HepG2 (cell line): ENCODE measurements around the gene TULP3. TPM values are rescaled to one million over a fixed set of nuclear protein-coding genes. Genes with fewer than 3 reads are reported as not detected.

Experiments used
- CBX2 ChIP-seq, 2 experiments: fragments of 200-600 bp in 1 of 2; sonication (generic); formaldehyde crosslinking in 1 of 2; IDR thresholded peaks; 2 replicates each; pipeline versions ENCODE4 v1.7.0 to v1.8.1; 2018 to 2022; ENCODE audit warnings: low read depth in 2 of 2, low read length in 1 of 2, mild to moderate bottlenecking in 1 of 2, missing genetic modification reagents in 1 of 2
- CREB1 ChIP-seq, 2 experiments: fragments of 450-650 bp in 1 of 2; IDR thresholded peaks; 2 replicates each; pipeline ENCODE4 v1.6.1; 2016 to 2017; ENCODE audit warnings: control low read depth in 1 of 2, mild to moderate bottlenecking in 1 of 2, missing compliant biosample characterization in 1 of 2, missing genetic modification characterization in 1 of 2
- CTCF ChIP-seq: sonication (generic); formaldehyde crosslinking; IDR thresholded peaks from 2 replicates; pipeline ENCODE4 v1.5.0; 2020; ENCODE audit warnings: mild to moderate bottlenecking, missing genetic modification reagents, moderate library complexity
- ESRRA ChIP-seq: sonication (generic); formaldehyde crosslinking; IDR thresholded peaks from 2 replicates; pipeline ENCODE4 v1.5.1; 2020; ENCODE audit warnings: mild to moderate bottlenecking, low read depth, missing genetic modification reagents
- FOSL1 ChIP-seq: sonication (generic); formaldehyde crosslinking; IDR thresholded peaks from 2 replicates; pipeline ENCODE4 v1.9.0; 2021; ENCODE audit warnings: missing genetic modification reagents, borderline replicate concordance
- LBX2 ChIP-seq: sonication (generic); formaldehyde crosslinking; IDR thresholded peaks from 2 replicates; pipeline ENCODE4 v1.5.0; 2020; ENCODE audit warnings: missing genetic modification reagents, mild to moderate bottlenecking, borderline replicate concordance
- NFRKB ChIP-seq: fragments of 450-650 bp; IDR thresholded peaks from 2 replicates; pipeline ENCODE4 v1.6.1; 2017
- NONO ChIP-seq, 2 experiments: fragments of 450-650 bp in 1 of 2; sonication (generic) in 1 of 2; formaldehyde crosslinking in 1 of 2; IDR thresholded peaks in 1 of 2; conservative IDR thresholded peaks in 1 of 2; 2 replicates each; pipeline versions ENCODE4 v1.6.1 to v1.8.0; 2017 to 2022; ENCODE audit warnings: mild to moderate bottlenecking in 1 of 2, missing genetic modification reagents in 1 of 2, moderate library complexity in 1 of 2
- PHF21A ChIP-seq: sonication (generic); formaldehyde crosslinking; IDR thresholded peaks from 2 replicates; pipeline ENCODE4 v1.5.0; 2020; ENCODE audit warnings: mild to moderate bottlenecking, missing genetic modification reagents
- RFX5 ChIP-seq: IDR thresholded peaks from 2 replicates; pipeline ENCODE4 v1.6.1; 2011; ENCODE audit warnings: low read depth, low read length, improper control_type of control experiment
- SAFB2 ChIP-seq: sonication (generic); formaldehyde crosslinking; IDR thresholded peaks from 2 replicates; pipeline ENCODE4 v1.5.1; 2020; ENCODE audit warnings: missing genetic modification reagents, low read depth, mild to moderate bottlenecking, borderline replicate concordance
- SNAPC5 ChIP-seq: sonication (generic); formaldehyde crosslinking; IDR thresholded peaks from 2 replicates; pipeline ENCODE4 v1.8.1; 2023; ENCODE audit warnings: mild to moderate bottlenecking, missing genetic modification reagents, borderline replicate concordance
- ZKSCAN8 ChIP-seq: IDR thresholded peaks from 2 replicates; pipeline ENCODE4 v1.6.1; 2016; ENCODE audit warnings: borderline replicate concordance, missing genetic modification reagents, missing compliant biosample characterization
- ZNF142 ChIP-seq: sonication (generic); formaldehyde crosslinking; IDR thresholded peaks from 2 replicates; pipeline ENCODE4 v1.4.0; 2020; ENCODE audit warnings: missing genetic modification reagents
- ZNF615 ChIP-seq: sonication (generic); formaldehyde crosslinking; IDR thresholded peaks from 2 replicates; pipeline ENCODE4 v1.5.0; 2020; ENCODE audit warnings: mild to moderate bottlenecking, missing genetic modification reagents, borderline replicate concordance
- ZNF691 ChIP-seq: sonication (generic); formaldehyde crosslinking; IDR thresholded peaks from 2 replicates; pipeline ENCODE4 v1.4.0; 2020; ENCODE audit warnings: missing genetic modification reagents, low read depth, mild to moderate bottlenecking, borderline replicate concordance
- ZNF7 ChIP-seq: IDR thresholded peaks from 2 replicates; pipeline ENCODE4 v1.6.1; 2016; ENCODE audit warnings: missing biosample characterization, missing genetic modification reagents
- ZNF800 ChIP-seq: sonication (generic); formaldehyde crosslinking; IDR thresholded peaks from 2 replicates; pipeline ENCODE4 v1.4.0; 2020; ENCODE audit warnings: missing genetic modification reagents
- polyA plus RNA-seq, 8 experiments: library from polyadenylated mRNA; depleted of rRNA in 3 of 8; stranded (reverse) in 7 of 8; unstranded in 1 of 8; fragments of >200 nt; fragmentation: Illumina TruSeq in 4 of 8; extraction: Trizol in 4 of 8; gene quantifications; 2 replicates each; pipeline versions ENCODE4 v1.2.1 to v1.2.3, GENCODE V29; 2011 to 2016; ENCODE audit warnings: low read depth in 4 of 8, missing spikeins in 1 of 8, mixed read lengths in 1 of 8; ENCODE audit not compliant: insufficient read depth in 1 of 8
- total RNA-seq, 5 experiments: library from RNA; depleted of rRNA; stranded (reverse); fragments of >200 nt; fragmentation: Illumina TruSeq; extraction: Trizol; gene quantifications; 2 replicates each; pipeline ENCODE4 v1.2.3, GENCODE V29; 2016; ENCODE audit warnings: low read depth in 1 of 5

TULP3 gene
- total and polyA plus RNA-seq, 2 of the 13 experiments (the other 11 are each of a cell fraction or from before 2014, with no cell fraction given): 11.2 to 13.2 TPM

- no peak for TF ChIP-seq ZNF142
- no peak for TF ChIP-seq ZNF615 (CRISPR knock-in tag)
- no peak for TF ChIP-seq NFRKB
- TF ChIP-seq SNAPC5 (CRISPR knock-in tag): no peak
- no peak for TF ChIP-seq ZNF7 (CRISPR knock-in tag)
- TF ChIP-seq ZNF800 (CRISPR knock-in tag): no peak
- no peak for TF ChIP-seq FOSL1
- TF ChIP-seq ZNF691: no peak
- TF ChIP-seq CREB1 (IDR thresholded peaks at IDR 0.05): no peak
- TF ChIP-seq CREB1 (CRISPR knock-in tag; IDR thresholded peaks at IDR 0.05): no peak
- TF ChIP-seq PHF21A (CRISPR knock-in tag): no peak
- no peak for TF ChIP-seq RFX5
- TF ChIP-seq SAFB2: no peak; the same call in 1 of the 2 replicates
- 0 out of 2 replicates have a peak, but pooled peaks have one; percentile 35 for TF ChIP-seq LBX2 (CRISPR knock-in tag)
- TF ChIP-seq NONO (IDR thresholded peaks at IDR 0.05): no peak
- peak; percentile 54 for TF ChIP-seq NONO (CRISPR knock-in tag; conservative IDR thresholded peaks at IDR 0.05)
- no peak for TF ChIP-seq CTCF (CRISPR knock-in tag)
- TF ChIP-seq ZKSCAN8 (CRISPR knock-in tag): no peak
- no peak for TF ChIP-seq CBX2 (IDR thresholded peaks at IDR 0.05; ENCODE audit: low read depth, low read length)
- TF ChIP-seq CBX2 (CRISPR knock-in tag; IDR thresholded peaks at IDR 0.05; ENCODE audit: low read depth): no peak
- peak; percentile 10; the same call in 1 of the 2 replicates for TF ChIP-seq ESRRA (CRISPR knock-in tag)
These were observed 68.5 kb downstream of the TULP3 start, which contains the start of gene TEAD4 (continued) for GRCh38 chr12:2959192-2959504.
